ENCODE data around the gene SORCS2.

The SORCS2 gene

GRCh38 chr4:7457201-7458065 lies 265.1 kb downstream of the SORCS2 start:
- Histone ChIP-seq H3K79me2 (ENCODE audit: control insufficient read depth, low read length) (no peaks in the 10 kb centered on the region), H3K9me2 (replicated peaks; ENCODE audit: control insufficient read depth, low read length) (no peaks in the 10 kb centered on the region), H3K4me2 (ENCODE audit: low read length) (no peak overlapping the region), H3K4me3 (ENCODE audit: low read length) (no peak overlapping the region), H3K4me1 (ENCODE audit: control insufficient read depth, low read length) (peaks cover 12% of the 10 kb centered on the region), H3K27me3 (ENCODE audit: control insufficient read depth, low read length) (no peaks in the 10 kb centered on the region), H3F3A (ENCODE audit: control insufficient read depth, insufficient read depth) (no peaks in the 10 kb centered on the region), H3K9me3 (ENCODE audit: control insufficient read depth, insufficient read depth, low read length) (no peaks in the 10 kb centered on the region), H3K36me3 (ENCODE audit: control insufficient read depth, low read length) (no peaks in the 10 kb centered on the region), H3K27ac (ENCODE audit: low read depth, low read length) (no peak overlapping the region), H4K20me1 (ENCODE audit: control insufficient read depth, insufficient read depth, low read depth, low read length) (no peaks in the 10 kb centered on the region)
- TF ChIP-seq, protein P1, sequence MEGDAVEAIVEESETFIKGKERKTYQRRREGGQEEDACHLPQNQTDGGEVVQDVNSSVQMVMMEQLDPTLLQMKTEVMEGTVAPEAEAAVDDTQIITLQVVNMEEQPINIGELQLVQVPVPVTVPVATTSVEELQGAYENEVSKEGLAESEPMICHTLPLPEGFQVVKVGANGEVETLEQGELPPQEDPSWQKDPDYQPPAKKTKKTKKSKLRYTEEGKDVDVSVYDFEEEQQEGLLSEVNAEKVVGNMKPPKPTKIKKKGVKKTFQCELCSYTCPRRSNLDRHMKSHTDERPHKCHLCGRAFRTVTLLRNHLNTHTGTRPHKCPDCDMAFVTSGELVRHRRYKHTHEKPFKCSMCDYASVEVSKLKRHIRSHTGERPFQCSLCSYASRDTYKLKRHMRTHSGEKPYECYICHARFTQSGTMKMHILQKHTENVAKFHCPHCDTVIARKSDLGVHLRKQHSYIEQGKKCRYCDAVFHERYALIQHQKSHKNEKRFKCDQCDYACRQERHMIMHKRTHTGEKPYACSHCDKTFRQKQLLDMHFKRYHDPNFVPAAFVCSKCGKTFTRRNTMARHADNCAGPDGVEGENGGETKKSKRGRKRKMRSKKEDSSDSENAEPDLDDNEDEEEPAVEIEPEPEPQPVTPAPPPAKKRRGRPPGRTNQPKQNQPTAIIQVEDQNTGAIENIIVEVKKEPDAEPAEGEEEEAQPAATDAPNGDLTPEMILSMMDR (IDR thresholded peaks at IDR 0.05; ENCODE audit: low read depth, low read length, poor library complexity, severe bottlenecking), result no peak
- no peak for TF ChIP-seq EZH2phosphoT487 (IDR thresholded peaks at IDR 0.05; ENCODE audit: borderline replicate concordance, low read length)

DNA sequence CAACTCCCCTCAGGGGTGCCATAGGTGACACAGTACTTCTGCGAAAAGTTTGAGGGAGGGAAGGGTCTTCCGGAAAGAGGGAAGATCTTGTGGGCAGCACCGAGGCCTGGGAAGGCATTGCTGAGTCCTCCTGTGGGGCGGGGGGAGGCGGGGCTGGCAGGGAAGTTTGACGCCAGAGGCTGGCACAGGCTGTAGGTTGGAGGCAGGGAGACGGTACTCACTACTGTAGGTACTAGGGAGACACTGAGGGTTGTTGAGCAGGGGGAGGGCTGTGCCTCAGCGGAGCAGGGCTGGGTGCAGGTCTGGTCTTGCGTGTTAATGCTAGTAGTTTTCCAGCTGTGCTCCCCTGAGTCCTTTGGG lies 265.7 kb downstream of the SORCS2 start:
- no peaks in the 10 kb centered on the region for H3K27me3 ChIP-seq (ENCODE audit: control insufficient read depth, low read length)
- H3K4me3 ChIP-seq (ENCODE audit: low read length), result no peak overlapping the region
- H3K27ac ChIP-seq (ENCODE audit: low read depth, low read length), result no peak overlapping the region
- H3K36me3 ChIP-seq (ENCODE audit: control insufficient read depth, low read length), result no peaks in the 10 kb centered on the region
- H4K20me1 ChIP-seq (ENCODE audit: control insufficient read depth, insufficient read depth, low read depth, low read length), result no peaks in the 10 kb centered on the region
- H3K9me3 ChIP-seq (ENCODE audit: control insufficient read depth, insufficient read depth, low read length), result no peaks in the 10 kb centered on the region
- no peaks in the 10 kb centered on the region for H3F3A ChIP-seq (ENCODE audit: control insufficient read depth, insufficient read depth)
- TF ChIP-seq, protein P1 (IDR thresholded peaks at IDR 0.05; ENCODE audit: low read depth, low read length, poor library complexity, severe bottlenecking), result no peak
- TF ChIP-seq EZH2phosphoT487 (IDR thresholded peaks at IDR 0.05; ENCODE audit: borderline replicate concordance, low read length), result no peak
- no peaks in the 10 kb centered on the region for H3K9me2 ChIP-seq (replicated peaks; ENCODE audit: control insufficient read depth, low read length)
- peaks cover 12% of the 10 kb centered on the region for H3K4me1 ChIP-seq (ENCODE audit: control insufficient read depth, low read length)
- no peak overlapping the region for H3K4me2 ChIP-seq (ENCODE audit: low read length)
- no peaks in the 10 kb centered on the region for H3K79me2 ChIP-seq (ENCODE audit: control insufficient read depth, low read length)

- TF ChIP-seq, protein P1 (IDR thresholded peaks at IDR 0.05; ENCODE audit: low read depth, low read length, poor library complexity, severe bottlenecking), result no peak
- TF ChIP-seq EZH2phosphoT487 (IDR thresholded peaks at IDR 0.05; ENCODE audit: borderline replicate concordance, low read length), result no peak
- no peaks in the 10 kb centered on the region for H3K36me3 ChIP-seq (ENCODE audit: control insufficient read depth, low read length)
- H3K27ac ChIP-seq (ENCODE audit: low read depth, low read length), result no peak overlapping the region
- H3K4me2 ChIP-seq (ENCODE audit: low read length), result no peak overlapping the region
- no peaks in the 10 kb centered on the region for H3K27me3 ChIP-seq (ENCODE audit: control insufficient read depth, low read length)
- no peaks in the 10 kb centered on the region for H3K9me2 ChIP-seq (replicated peaks; ENCODE audit: control insufficient read depth, low read length)
- H3K9me3 ChIP-seq (ENCODE audit: control insufficient read depth, insufficient read depth, low read length), result no peaks in the 10 kb centered on the region
- peaks cover 12% of the 10 kb centered on the region for H3K4me1 ChIP-seq (ENCODE audit: control insufficient read depth, low read length)
- H4K20me1 ChIP-seq (ENCODE audit: control insufficient read depth, insufficient read depth, low read depth, low read length), result no peaks in the 10 kb centered on the region
- H3F3A ChIP-seq (ENCODE audit: control insufficient read depth, insufficient read depth), result no peaks in the 10 kb centered on the region
- no peaks in the 10 kb centered on the region for H3K79me2 ChIP-seq (ENCODE audit: control insufficient read depth, low read length)
- H3K4me3 ChIP-seq (ENCODE audit: low read length), result no peak overlapping the region
These were observed 266.1 kb downstream of the SORCS2 start for GRCh38 chr4:7458477-7458876.

All from DOHH2 (cell line).